Keratinocyte (primary cell): Measurements from ENCODE around the gene RPL18. TPM values are rescaled to one million over a fixed set of nuclear protein-coding genes. Genes with fewer than 3 reads are reported as not detected.

Experiments used
- DNase-seq: peaks from one replicate; pipeline ENCODE4 v3.0.0-alpha.2; 2011; ENCODE audit warnings: low read depth, missing footprints, low spot score
- FAIRE-seq: peaks from 2 replicates; lab custom pipeline; 2011; peaks lifted over from hg19 to GRCh38; lab: Jason Lieb, UNC
- H2AFZ ChIP-seq: 2 replicates; pipeline ENCODE4 v1.6.0; 2012; ENCODE audit warnings: low read length, control low read depth, inconsistent platforms; ENCODE audit not compliant: control insufficient read depth
- H3K27ac ChIP-seq: 2 replicates; pipeline ENCODE4 v1.5.1; 2011; ENCODE audit warnings: low read length; ENCODE audit not compliant: control insufficient read depth, insufficient read depth
- H3K27me3 ChIP-seq: 3 replicates; pipeline ENCODE4 v1.6.0; 2011; ENCODE audit warnings: low read length; ENCODE audit not compliant: control insufficient read depth, insufficient read depth; ENCODE audit errors: extremely low read depth
- H3K36me3 ChIP-seq, 2 experiments: 2 replicates in 1 of 2; 3 replicates in 1 of 2; pipeline ENCODE4 v1.5.1; 2011; ENCODE audit warnings: low read length in 2 of 2, mild to moderate bottlenecking in 1 of 2; ENCODE audit not compliant: control insufficient read depth in 2 of 2, insufficient read depth in 2 of 2; ENCODE audit errors: extremely low read depth in 1 of 2
- H3K4me1 ChIP-seq: 3 replicates; pipeline ENCODE4 v1.5.1; 2011; ENCODE audit warnings: low read length; ENCODE audit not compliant: control insufficient read depth, insufficient read depth; ENCODE audit errors: extremely low read depth
- H3K4me2 ChIP-seq: 3 replicates; pipeline ENCODE4 v1.6.0; 2011; ENCODE audit warnings: low read depth, low read length; ENCODE audit not compliant: control insufficient read depth, insufficient read depth; ENCODE audit errors: extremely low read depth
- H3K4me3 ChIP-seq, 3 experiments: fragments of 200-600 bp in 1 of 3; sonication (generic) in 1 of 3; 2 replicates in 2 of 3; 3 replicates in 1 of 3; pipeline ENCODE4 v1.5.1; 2011 to 2016; ENCODE audit warnings: low read length in 3 of 3, mild to moderate bottlenecking in 3 of 3, control low read depth in 2 of 3, inconsistent platforms in 1 of 3, low read depth in 1 of 3, mixed read lengths in 1 of 3, mixed run types in 1 of 3, moderate library complexity in 1 of 3; ENCODE audit not compliant: control insufficient read depth in 2 of 3, insufficient read depth in 2 of 3; ENCODE audit errors: extremely low read depth in 1 of 3
- H3K79me2 ChIP-seq: 2 replicates; pipeline ENCODE4 v1.6.0; 2012; ENCODE audit warnings: low read length; ENCODE audit not compliant: control insufficient read depth, insufficient read depth
- H3K9ac ChIP-seq: 3 replicates; pipeline ENCODE4 v1.6.0; 2011; ENCODE audit warnings: low read length; ENCODE audit not compliant: control insufficient read depth, insufficient read depth; ENCODE audit errors: extremely low read depth
- H3K9me1 ChIP-seq: 3 replicates; pipeline ENCODE4 v1.6.0; 2011; ENCODE audit warnings: low read length; ENCODE audit not compliant: control insufficient read depth, insufficient read depth; ENCODE audit errors: extremely low read depth
- H3K9me3 ChIP-seq: 2 replicates; pipeline ENCODE4 v1.5.1; 2012; ENCODE audit warnings: low read depth, low read length; ENCODE audit not compliant: control insufficient read depth
- H4K20me1 ChIP-seq: 3 replicates; pipeline ENCODE4 v1.6.0; 2011; ENCODE audit warnings: low read length; ENCODE audit not compliant: control insufficient read depth, insufficient read depth; ENCODE audit errors: extremely low read depth
- CTCF ChIP-seq, 3 experiments: IDR thresholded peaks in 1 of 3; conservative IDR thresholded peaks in 1 of 3; optimal IDR thresholded peaks in 1 of 3; 2 replicates in 2 of 3; 3 replicates in 1 of 3; pipeline versions ENCODE3 to v1.5.1; 2011; ENCODE audit warnings: low read length in 3 of 3, mild to moderate bottlenecking in 3 of 3, moderate library complexity in 2 of 3, control low read depth in 1 of 3, inconsistent platforms in 1 of 3; ENCODE audit not compliant: insufficient read depth in 2 of 3; ENCODE audit errors: extremely low read depth in 1 of 3
- EZH2 ChIP-seq: IDR thresholded peaks from one replicate; pipeline ENCODE4 v1.6.1; 2012; ENCODE audit warnings: inconsistent platforms, mild to moderate bottlenecking, low read length, moderate library complexity
- dilution Hi-C: fragments of 300-500 bp; cut with MboI; formaldehyde crosslinking; loops from one replicate; pipeline ENCODE4 v1.7.0; 2020; ENCODE audit warnings: low sequenced_read_pairs; ENCODE audit not compliant: extremely low pct_ligation_motif_present
- polyA plus RNA-seq, 5 experiments: library from polyadenylated mRNA; depleted of rRNA in 3 of 5; stranded (reverse) in 3 of 5; stranded (forward) in 1 of 5; unstranded in 1 of 5; fragments of >200 nt; gene quantifications; 1 replicate in 1 of 5; 2 replicates in 3 of 5; 3 replicates in 1 of 5; pipeline versions ENCODE4 v1.2.1 to v1.2.3, GENCODE V29; 2011 to 2012; ENCODE audit warnings: missing spikeins in 2 of 5, low read depth in 1 of 5, low replicate concordance in 1 of 5

The RPL18 gene
- polyA plus RNA-seq, 1 donor (not counting 4 experiments of a cell fraction or from before 2014, with no cell fraction given), result 1,015 TPM

- H3K9me3 ChIP-seq, result no peaks in the 10 kb centered on the region
- peaks cover 32% of the 10 kb centered on the region for H4K20me1 ChIP-seq
- H3K9me1 ChIP-seq, result peaks cover 5% of the 10 kb centered on the region
- H2AFZ ChIP-seq, result peak overlapping the region; percentile 82
- H3K27me3 ChIP-seq, result no peaks in the 10 kb centered on the region
- DNase-seq, result no peak
- TF ChIP-seq CTCF (optimal IDR thresholded peaks at IDR 0.05 in 1 of 3, IDR thresholded peaks at IDR 0.05 in 1 of 3, conservative IDR thresholded peaks at IDR 0.05 in 1 of 3; ENCODE audit: extremely low read depth in 1 of 3, insufficient read depth in 2 of 3, low read length in 3 of 3) (peak in 1 of 3 experiments; percentile 3), EZH2 (no peak)
- peaks cover 39% of the 10 kb centered on the region for H3K79me2 ChIP-seq
- peak overlapping the region; percentile 98 for H3K9ac ChIP-seq
- peak overlapping the region; percentile 88 for H3K27ac ChIP-seq
- no peak for FAIRE-seq
- dilution Hi-C loops, result no loop called here
- peaks cover 20 to 38% of the 10 kb centered on the region in 2 experiments for H3K36me3 ChIP-seq
- H3K4me3 ChIP-seq, result peak overlapping the region; percentile 83 to 91 (median 87)
- peak overlapping the region; percentile 85 for H3K4me2 ChIP-seq
- H3K4me1 ChIP-seq, result peaks cover 46% of the 10 kb centered on the region
Measured at GRCh38 chr19:48619692-48620585, 961 bp upstream of the RPL18 start.

- Histone ChIP-seq H3K4me1 (peaks cover 42% of the 10 kb centered on the region), H3K4me3 (peak overlapping the region; percentile 79 to 91 (median 87)), H2AFZ (no peak overlapping the region), H3K27ac (peak overlapping the region; percentile 88), H3K9ac (peak overlapping the region; percentile 98), H3K9me1 (peaks cover 5% of the 10 kb centered on the region), H3K27me3 (no peaks in the 10 kb centered on the region), H3K9me3 (no peaks in the 10 kb centered on the region), H4K20me1 (peaks cover 32% of the 10 kb centered on the region), H3K79me2 (peaks cover 39% of the 10 kb centered on the region), H3K36me3 (peaks cover 20 to 40% of the 10 kb centered on the region in 2 experiments), H3K4me2 (peak overlapping the region; percentile 95)
- DNase-seq (no peak), FAIRE-seq (no peak)
- TF ChIP-seq EZH2 (no peak), CTCF (optimal IDR thresholded peaks at IDR 0.05 in 1 of 3, IDR thresholded peaks at IDR 0.05 in 1 of 3, conservative IDR thresholded peaks at IDR 0.05 in 1 of 3; ENCODE audit: extremely low read depth in 1 of 3, insufficient read depth in 2 of 3, low read length in 3 of 3) (no peak)
- dilution Hi-C loops, result no loop called here
Measured at GRCh38 chr19:48618278-48618915, 581 bp downstream of the RPL18 start.
